Stimulated activated CD8-positive, alpha-beta memory T cell treated with anti-CD3 and anti-CD28 coated beads, Interleukin-2, amount 100 ng/mL, for 1 hour (primary cell): ENCODE data around the gene DDIT3.

ENCODE experiments used
- DNase-seq, 2 donors: peaks; one replicate each; pipeline ENCODE4 v3.0.0-alpha.2; 2020; ENCODE audit warnings: low read depth in 2 of 2

DDIT3 gene

DNA sequence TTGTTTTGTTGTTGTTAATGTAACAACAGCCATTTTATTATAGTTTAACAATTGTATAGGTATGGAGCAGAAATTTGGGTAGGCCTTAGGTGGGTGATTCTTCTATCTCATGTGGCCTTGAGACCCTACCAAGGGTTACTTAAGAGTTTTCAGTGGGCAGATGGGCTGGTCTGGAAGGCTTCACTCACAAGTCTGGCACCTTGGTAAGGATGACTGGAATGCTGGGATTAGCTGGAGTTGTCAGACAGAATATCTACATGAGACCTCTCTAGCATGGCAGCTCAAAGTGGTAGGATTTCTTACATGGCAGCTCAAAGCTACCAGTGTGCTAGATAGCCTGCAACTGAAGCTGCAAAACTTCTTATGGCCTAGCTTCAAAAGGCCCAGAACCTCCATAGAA, 34.6 kb downstream of the DDIT3 start:
- DNase-seq: no peak

- no peak for DNase-seq
Measured at GRCh38 chr12:57483466-57483865, 36.8 kb downstream of the DDIT3 start.

- no peak for DNase-seq
Measured at GRCh38 chr12:57481671-57482070, 38.6 kb downstream of the DDIT3 start.

DNA sequence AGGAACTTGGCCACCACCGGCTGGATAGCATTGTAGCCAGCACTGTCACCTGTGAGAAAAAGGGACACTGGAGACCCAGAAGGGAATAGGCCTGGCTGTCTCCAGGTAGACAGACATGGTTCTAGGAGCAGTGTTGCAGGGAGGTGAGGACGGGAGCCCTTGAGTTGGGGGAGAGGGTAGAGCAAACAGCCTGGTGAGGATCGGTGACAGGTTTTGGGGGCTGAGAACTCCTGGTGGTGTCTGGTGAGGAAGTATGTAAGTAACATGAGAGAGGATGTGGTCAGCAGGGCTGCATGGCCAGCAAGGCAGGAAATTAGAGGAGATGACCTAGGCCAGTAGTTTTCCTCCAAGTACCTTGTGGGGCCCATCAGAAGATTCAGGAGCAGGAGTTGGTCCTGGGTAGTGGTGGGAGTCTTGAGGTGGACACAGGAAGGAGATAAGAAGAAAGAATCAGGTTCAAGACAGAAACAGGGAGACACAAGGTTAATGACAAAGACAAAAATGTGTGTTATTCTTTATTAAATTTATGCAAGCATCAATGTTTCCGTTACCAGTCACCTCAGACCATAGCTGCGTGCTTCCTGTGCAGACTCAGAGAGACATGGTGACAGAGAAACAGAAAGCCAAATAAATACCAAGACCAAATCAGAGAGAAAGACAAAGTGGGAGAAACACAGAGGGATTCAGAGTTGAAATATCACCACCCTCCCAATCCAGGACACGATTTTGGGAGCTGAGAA, 40.8 kb downstream of the DDIT3 start, which contains the start of gene ARHGAP9:
Gene ARHGAP9 (minus strand): TSS at position 491 of the 740 bp plus-strand sequence. CDS start 460 bp downstream, at position 31.
- no peak for DNase-seq

- DNase-seq: no peak
Measured at GRCh38 chr12:57479043-57479375, 41.3 kb downstream of the DDIT3 start.

- DNase-seq: no peak
Measured at GRCh38 chr12:57477710-57478681, 42.3 kb downstream of the DDIT3 start.

GRCh38 chr12:57476993-57477709, 43.2 kb downstream of the DDIT3 start:
- no peak for DNase-seq

DNA sequence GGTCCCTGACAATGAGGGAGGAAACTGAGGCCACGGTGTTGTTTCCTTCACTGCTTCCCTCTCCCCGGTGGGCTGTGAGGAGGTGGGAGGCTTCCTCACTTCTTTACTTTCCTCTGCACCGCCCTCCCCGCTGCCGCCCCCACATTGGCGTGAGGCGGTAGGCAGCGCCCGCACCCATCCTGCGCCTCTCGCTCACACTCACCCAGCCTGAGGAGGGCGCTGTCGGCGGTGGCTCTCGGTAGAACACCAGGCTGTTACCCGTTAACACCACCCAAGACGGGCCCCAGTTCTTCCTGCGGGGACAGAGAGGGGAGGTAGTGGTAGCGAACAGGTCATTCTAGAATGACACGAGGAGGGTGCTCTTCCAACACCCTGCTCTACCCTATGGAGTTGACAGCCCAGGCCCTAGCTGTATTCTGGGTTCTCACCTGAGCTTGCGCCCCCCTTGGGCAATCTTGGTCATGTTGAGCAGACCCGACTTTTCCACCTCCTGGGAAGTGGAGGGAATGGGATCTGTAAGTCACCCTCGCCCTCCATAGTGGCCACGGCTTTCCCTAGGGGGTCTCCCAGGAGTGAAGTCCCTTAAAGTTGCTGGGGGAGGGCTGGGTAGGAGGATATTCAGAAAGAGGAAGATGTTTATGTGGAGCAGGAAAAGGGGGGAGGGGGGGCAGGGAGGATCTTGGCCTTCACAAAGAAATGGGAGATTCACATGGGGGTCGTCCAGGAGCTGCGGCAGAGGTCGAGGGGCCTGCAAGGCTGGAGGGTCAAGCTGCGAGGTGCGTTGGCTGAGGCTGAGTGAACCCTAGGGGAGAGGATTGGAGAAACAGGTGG, 43.9 kb downstream of the DDIT3 start:
- DNase-seq: no peak

DNA sequence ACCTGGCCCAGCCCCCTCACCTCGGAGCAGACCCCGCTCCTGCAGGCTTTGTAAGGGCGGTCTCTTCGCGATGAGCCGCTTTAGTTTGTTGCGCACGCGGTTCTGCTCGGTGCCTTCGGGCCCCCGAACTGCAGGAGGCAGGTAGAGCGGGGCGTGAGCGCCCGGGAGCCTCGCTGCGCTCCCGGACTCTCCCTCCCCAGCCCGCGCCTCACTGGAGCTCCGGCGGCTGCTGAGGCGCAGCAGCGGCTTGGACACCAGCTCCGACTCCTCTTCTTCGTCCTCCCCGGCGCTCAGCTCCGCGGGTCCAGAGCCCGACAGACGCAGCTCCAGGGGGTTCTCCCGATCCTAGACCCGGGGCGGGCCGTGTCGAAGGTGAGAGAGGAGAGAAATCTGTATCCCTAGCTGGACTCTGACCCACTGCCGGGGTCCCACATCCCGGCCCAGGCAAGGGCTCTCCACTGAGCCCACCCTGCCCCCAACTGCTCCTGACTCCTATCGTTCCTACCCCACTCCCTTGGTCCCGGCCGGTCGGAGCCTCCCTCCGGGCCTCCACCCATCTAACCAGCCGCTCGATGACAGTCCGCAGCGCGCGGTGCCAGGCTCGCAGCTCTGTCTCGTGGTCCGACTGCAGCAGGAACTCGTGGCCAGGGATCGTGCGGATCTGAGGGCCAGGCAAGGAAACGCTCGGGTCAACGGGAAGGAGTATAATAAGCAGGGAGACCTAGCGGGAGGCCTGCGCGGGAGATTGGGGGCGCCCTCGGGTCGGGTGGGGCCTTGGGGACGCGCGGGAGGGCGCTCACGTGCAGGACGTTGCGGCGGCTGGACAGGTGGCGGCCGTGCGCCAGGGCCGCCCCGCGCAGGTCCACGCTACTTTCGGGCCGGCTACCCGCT, 44.8 kb downstream of the DDIT3 start:
- DNase-seq: no peak

GRCh38 chr12:57474862-57475261, 45.5 kb downstream of the DDIT3 start:
- DNase-seq: no peak

- DNase-seq: no peak
Measured at GRCh38 chr12:57474430-57474829, 45.9 kb downstream of the DDIT3 start.

GRCh38 chr12:57473886-57474285, 46.4 kb downstream of the DDIT3 start:
- no peak for DNase-seq

DNA sequence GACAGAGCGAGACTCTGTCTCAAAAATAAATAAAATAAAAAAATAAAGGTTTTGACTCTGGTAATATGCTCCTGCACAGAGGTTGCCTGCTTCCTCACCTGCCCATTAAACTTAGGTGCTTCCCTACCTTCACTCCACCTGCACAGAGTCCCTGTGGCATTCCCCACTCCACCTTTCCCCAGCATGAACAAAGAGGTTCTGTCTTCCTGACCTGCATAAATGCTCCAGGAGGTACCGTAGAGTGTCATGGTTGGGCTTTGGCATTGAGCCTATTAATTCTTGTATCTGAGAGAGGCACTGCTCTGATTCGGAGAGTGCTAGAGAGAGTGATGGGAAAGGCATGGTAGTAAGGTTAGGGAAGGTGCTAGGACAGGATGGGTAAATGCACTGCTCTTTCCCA, 46.9 kb downstream of the DDIT3 start:
- DNase-seq: no peak

DNA sequence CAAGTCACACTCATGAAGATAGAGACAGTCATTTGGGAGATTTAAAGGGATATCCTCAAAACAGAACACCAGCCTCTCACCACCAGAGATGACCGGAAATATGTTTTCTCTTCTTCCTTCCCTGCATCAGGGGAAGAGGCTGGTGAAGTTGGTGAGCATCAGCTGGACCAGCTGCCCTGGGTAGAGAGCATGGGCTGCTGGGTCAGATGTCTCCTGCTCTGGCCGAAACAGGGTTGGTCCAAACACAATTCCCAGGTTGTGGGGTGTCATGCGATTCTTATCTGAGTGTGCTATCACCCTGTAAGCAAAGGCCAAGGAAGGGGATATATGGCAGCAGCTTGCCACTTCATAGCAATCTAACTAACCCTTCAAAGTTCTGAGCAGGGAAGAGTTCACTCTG, 47.9 kb downstream of the DDIT3 start:
- no peak for DNase-seq

- no peak for DNase-seq
Measured at GRCh38 chr12:57471661-57472060, 48.7 kb downstream of the DDIT3 start.

DNA sequence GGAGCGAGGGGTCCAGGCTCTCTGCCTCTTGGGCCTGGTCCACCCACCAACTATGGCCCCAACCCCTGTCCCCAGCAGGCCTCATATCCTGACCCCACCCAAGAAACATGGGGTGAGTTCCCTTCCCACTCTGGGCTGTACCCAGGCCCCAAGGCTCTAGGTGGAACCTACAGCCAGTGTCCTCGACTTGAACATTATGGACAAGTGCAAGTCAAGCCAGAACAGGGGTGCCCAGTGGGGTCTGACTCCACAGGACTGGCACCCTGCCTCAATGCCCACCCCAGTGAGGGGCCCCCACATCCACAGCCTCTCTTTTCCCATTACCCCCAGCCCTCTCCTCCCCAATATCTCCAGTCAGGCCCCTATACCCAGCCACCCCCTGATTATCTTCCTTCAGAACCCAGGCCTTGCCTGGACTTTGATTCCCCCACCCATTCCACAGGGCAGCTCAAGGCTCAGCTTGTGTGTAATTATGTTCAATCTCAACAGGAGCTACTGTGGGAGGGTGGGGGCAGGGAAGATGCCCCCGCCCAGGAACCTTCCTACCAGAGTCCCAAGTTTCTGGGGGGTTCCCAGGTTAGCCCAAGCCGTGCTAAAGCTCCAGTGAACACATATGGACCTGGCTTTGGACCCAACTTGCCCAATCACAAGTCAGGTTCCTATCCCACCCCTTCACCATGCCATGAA, 49.2 kb downstream of the DDIT3 start:
- no peak for DNase-seq

DNA sequence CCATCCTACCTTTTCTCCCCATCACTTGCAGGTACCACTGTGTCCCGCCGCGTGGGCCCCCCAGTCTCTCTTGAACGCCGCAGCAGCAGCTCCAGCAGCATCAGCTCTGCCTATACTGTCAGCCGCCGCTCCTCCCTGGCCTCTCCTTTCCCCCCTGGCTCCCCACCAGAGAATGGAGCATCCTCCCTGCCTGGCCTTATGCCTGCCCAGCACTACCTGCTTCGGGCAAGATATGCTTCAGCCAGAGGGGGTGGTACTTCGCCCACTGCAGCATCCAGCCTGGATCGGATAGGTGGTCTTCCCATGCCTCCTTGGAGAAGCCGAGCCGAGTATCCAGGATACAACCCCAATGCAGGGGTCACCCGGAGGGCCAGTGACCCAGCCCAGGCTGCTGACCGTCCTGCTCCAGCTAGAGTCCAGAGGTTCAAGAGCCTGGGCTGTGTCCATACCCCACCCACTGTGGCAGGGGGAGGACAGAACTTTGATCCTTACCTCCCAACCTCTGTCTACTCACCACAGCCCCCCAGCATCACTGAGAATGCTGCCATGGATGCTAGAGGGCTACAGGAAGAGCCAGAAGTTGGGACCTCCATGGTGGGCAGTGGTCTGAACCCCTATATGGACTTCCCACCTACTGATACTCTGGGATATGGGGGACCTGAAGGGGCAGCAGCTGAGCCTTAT, 49.9 kb downstream of the DDIT3 start:
- DNase-seq: no peak

GRCh38 chr12:57469296-57470164, 50.8 kb downstream of the DDIT3 start:
- no peak for DNase-seq
